Measurements from ENCODE around the gene MAD1L1. TPM values are rescaled to one million over a fixed set of nuclear protein-coding genes. Genes with fewer than 3 reads are reported as not detected.

Gene MAD1L1
- total and polyA plus RNA-seq, 2 donors (not counting 3 experiments of a cell fraction or from before 2014, with no cell fraction given), result 34.1 to 42.3 TPM

DNA sequence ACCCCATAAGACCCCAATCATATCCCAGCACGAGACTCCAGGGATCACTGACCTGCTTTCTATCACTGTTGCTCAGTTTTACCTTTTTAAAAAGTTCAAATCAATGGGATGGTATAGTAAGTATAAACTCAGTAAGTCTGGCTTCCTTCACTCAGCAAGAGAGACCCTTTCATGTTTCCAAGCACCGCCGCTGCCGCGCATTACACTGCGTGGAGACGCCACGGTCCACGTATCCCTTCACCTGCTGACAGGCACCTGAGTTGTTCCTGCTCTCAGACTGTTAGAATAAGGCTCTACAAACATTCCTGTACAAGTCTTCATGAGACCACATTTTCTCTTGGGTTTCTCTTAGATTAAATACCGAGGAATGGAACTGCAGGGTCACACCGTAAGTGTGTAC, 28.3 kb downstream of the MAD1L1 start:
- Histone ChIP-seq H3K4me1 (ENCODE audit: control insufficient read depth, extremely low read depth, insufficient read depth, low read length) (no peaks in the 10 kb centered on the region), H3K4me3 (replicated peaks in 1 of 3; ENCODE audit: insufficient read depth in 1 of 3, low read depth in 1 of 3, low read length in 3 of 3) (no peak overlapping the region), H3K79me2 (ENCODE audit: control insufficient read depth, insufficient read depth, low read length) (no peaks in the 10 kb centered on the region), H3K27me3 (ENCODE audit: control insufficient read depth in 2 of 2, insufficient read depth in 2 of 2, low read length in 2 of 2) (no peaks in the 10 kb centered on the region), H3K9ac (replicated peaks; ENCODE audit: extremely low read depth, insufficient read depth, low read length) (no peak overlapping the region), H3K36me3 (ENCODE audit: control insufficient read depth in 2 of 2, extremely low read depth in 1 of 2, insufficient read depth in 2 of 2, low read length in 2 of 2) (peaks cover 0 to 5% of the 10 kb centered on the region in 2 experiments), H3K9me3 (replicated peaks; ENCODE audit: control insufficient read depth, insufficient read depth, low read length) (no peaks in the 10 kb centered on the region), H2AFZ (ENCODE audit: low read depth, low read length) (no peak overlapping the region), H4K20me1 (replicated peaks; ENCODE audit: control insufficient read depth, extremely low read depth, insufficient read depth, low read length) (no peaks in the 10 kb centered on the region), H3K4me2 (ENCODE audit: insufficient read depth, low read length) (no peak overlapping the region), H3K27ac (ENCODE audit: insufficient read depth, low read depth, low read length) (no peak overlapping the region), H3K9me1 (replicated peaks; ENCODE audit: control insufficient read depth, extremely low read depth, insufficient read depth, low read length) (no peaks in the 10 kb centered on the region)
- TF ChIP-seq, protein P1, sequence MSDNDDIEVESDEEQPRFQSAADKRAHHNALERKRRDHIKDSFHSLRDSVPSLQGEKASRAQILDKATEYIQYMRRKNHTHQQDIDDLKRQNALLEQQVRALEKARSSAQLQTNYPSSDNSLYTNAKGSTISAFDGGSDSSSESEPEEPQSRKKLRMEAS (IDR thresholded peaks at IDR 0.05; ENCODE audit: insufficient read depth, insufficient read length), result no peak
- no peak for TF ChIP-seq EZH2 (IDR thresholded peaks at IDR 0.05; ENCODE audit: borderline replicate concordance, low read depth, low read length, severe bottlenecking)
- no peak for TF ChIP-seq FOS (IDR thresholded peaks at IDR 0.05; ENCODE audit: borderline replicate concordance, insufficient read depth, low read length)
- TF ChIP-seq JUN (IDR thresholded peaks at IDR 0.05; ENCODE audit: borderline replicate concordance, insufficient read depth, insufficient read length, low read depth), result no peak
- no peak for DNase-seq (ENCODE audit: low read depth, low spot score)
- no peak for FAIRE-seq
- dilution Hi-C loops (cut with MboI; ENCODE audit: extremely low pct_ligation_motif_present, low sequenced_read_pairs) (no loop called here), intact Hi-C loops (cut with micrococcal nuclease) (no loop called here)
- POLR2A ChIA-PET, result no interaction called here
- BruUV-seq (replicated peaks), result no TSS peak
- CTCF ChIA-PET, result interaction anchor here (1.2 to 1.6 kb wide), 2 partner anchors 101 to 540 kb away, joined by 3 to 4 read pairs; no protein-coding TSS in a partner anchor

DNA sequence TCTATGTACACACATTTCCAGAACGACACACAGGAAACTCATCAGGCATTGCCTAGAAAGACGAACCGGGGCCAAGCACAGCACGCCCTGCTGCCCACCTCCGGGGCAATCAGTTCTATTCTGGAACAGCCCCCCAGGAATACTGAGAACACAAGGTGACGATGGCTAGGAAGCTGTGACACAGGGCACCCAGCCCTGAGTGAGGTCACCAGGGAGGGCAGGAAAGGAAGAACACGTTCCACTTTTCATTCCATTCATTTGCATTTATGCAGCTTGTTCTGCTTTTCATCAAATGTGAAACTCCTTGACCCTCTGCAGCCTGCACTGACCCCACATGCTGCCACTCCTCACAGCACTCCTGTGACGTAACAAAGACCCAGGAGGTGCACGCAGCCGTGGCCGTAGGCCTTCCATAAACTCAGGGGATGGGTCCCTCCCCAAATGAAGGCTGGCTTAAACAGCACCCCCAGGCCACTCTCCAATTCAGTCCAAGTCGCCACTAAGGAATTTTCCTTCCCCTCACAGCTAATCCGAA, 28.9 kb downstream of the MAD1L1 start:
- Histone ChIP-seq H3K4me2 (ENCODE audit: insufficient read depth, low read length) (no peak overlapping the region), H3K36me3 (ENCODE audit: control insufficient read depth in 2 of 2, extremely low read depth in 1 of 2, insufficient read depth in 2 of 2, low read length in 2 of 2) (peaks cover 0 to 8% of the 10 kb centered on the region in 2 experiments), H3K27me3 (ENCODE audit: control insufficient read depth in 2 of 2, insufficient read depth in 2 of 2, low read length in 2 of 2) (no peaks in the 10 kb centered on the region), H3K79me2 (ENCODE audit: control insufficient read depth, insufficient read depth, low read length) (no peaks in the 10 kb centered on the region), H3K27ac (ENCODE audit: insufficient read depth, low read depth, low read length) (no peak overlapping the region), H3K4me3 (replicated peaks in 1 of 3; ENCODE audit: insufficient read depth in 1 of 3, low read depth in 1 of 3, low read length in 3 of 3) (no peak overlapping the region), H3K9ac (replicated peaks; ENCODE audit: extremely low read depth, insufficient read depth, low read length) (no peak overlapping the region), H3K4me1 (ENCODE audit: control insufficient read depth, extremely low read depth, insufficient read depth, low read length) (no peaks in the 10 kb centered on the region), H3K9me1 (replicated peaks; ENCODE audit: control insufficient read depth, extremely low read depth, insufficient read depth, low read length) (no peaks in the 10 kb centered on the region), H4K20me1 (replicated peaks; ENCODE audit: control insufficient read depth, extremely low read depth, insufficient read depth, low read length) (no peaks in the 10 kb centered on the region), H3K9me3 (replicated peaks; ENCODE audit: control insufficient read depth, insufficient read depth, low read length) (no peaks in the 10 kb centered on the region), H2AFZ (ENCODE audit: low read depth, low read length) (no peak overlapping the region)
- dilution Hi-C loops (cut with MboI; ENCODE audit: extremely low pct_ligation_motif_present, low sequenced_read_pairs), result no loop called here
- intact Hi-C loops (cut with micrococcal nuclease), result no loop called here
- no peak for TF ChIP-seq EZH2 (IDR thresholded peaks at IDR 0.05; ENCODE audit: borderline replicate concordance, low read depth, low read length, severe bottlenecking)
- TF ChIP-seq, protein P2, sequence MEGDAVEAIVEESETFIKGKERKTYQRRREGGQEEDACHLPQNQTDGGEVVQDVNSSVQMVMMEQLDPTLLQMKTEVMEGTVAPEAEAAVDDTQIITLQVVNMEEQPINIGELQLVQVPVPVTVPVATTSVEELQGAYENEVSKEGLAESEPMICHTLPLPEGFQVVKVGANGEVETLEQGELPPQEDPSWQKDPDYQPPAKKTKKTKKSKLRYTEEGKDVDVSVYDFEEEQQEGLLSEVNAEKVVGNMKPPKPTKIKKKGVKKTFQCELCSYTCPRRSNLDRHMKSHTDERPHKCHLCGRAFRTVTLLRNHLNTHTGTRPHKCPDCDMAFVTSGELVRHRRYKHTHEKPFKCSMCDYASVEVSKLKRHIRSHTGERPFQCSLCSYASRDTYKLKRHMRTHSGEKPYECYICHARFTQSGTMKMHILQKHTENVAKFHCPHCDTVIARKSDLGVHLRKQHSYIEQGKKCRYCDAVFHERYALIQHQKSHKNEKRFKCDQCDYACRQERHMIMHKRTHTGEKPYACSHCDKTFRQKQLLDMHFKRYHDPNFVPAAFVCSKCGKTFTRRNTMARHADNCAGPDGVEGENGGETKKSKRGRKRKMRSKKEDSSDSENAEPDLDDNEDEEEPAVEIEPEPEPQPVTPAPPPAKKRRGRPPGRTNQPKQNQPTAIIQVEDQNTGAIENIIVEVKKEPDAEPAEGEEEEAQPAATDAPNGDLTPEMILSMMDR (IDR thresholded peaks at IDR 0.05; ENCODE audit: extremely low read depth in 1 of 2, insufficient read depth in 1 of 2, low read depth in 1 of 2, low read length in 2 of 2), result no peak
- no peak for TF ChIP-seq FOS (IDR thresholded peaks at IDR 0.05; ENCODE audit: borderline replicate concordance, insufficient read depth, low read length)
- no peak for TF ChIP-seq MYC (IDR thresholded peaks at IDR 0.05; ENCODE audit: low read depth, low read length)
- no peak for TF ChIP-seq POLR2A (IDR thresholded peaks at IDR 0.05; ENCODE audit: low read depth, low read length)
- TF ChIP-seq, protein P1 (IDR thresholded peaks at IDR 0.05; ENCODE audit: insufficient read depth, insufficient read length), result no peak
- no peak for TF ChIP-seq POLR2AphosphoS5 (IDR thresholded peaks at IDR 0.05; ENCODE audit: insufficient read depth, low read depth, low read length)
- no peak for TF ChIP-seq JUN (IDR thresholded peaks at IDR 0.05; ENCODE audit: borderline replicate concordance, insufficient read depth, insufficient read length, low read depth)
- TF ChIP-seq GATA2 (IDR thresholded peaks at IDR 0.05; ENCODE audit: insufficient read depth, insufficient read length, low read depth, low read length), result no peak
- no peak for FAIRE-seq
- BruUV-seq (replicated peaks), result no TSS peak
- CTCF ChIA-PET, result interaction anchor here (0.6 to 1.6 kb wide), 4 partner anchors 14 to 539 kb away, joined by 3 to 4 read pairs (median 3); no protein-coding TSS in a partner anchor
- no peak for DNase-seq (ENCODE audit: low read depth, low spot score)
- POLR2A ChIA-PET, result no interaction called here
